Superior temporal gyrus (tissue), 1 donor: ENCODE results near the gene HSD17B2.

Source experiments
- DNase-seq: peaks from one replicate; pipeline ENCODE4 v3.0.0-alpha.2; 2016; ENCODE audit errors: extremely low spot score

HSD17B2 gene

DNA sequence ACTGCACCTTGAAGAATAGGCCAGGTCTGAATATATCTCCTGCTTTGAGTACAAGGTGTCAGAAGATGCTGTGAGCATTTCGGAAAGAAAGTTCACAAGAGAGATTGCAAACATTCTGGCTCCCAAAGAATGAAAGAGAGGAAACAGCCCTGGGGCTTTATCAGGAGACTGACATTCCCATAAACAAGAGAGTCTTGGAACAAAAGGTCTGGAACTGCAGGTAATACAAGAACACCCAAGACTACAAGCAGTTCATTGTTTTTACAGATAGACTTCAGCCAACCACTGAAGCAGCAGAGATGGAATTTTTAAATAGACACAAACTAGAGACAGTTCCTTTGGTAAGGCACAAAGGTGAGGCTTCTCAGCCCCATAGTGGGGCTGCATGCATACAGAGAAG is 14.4 kb downstream of the HSD17B2 start:
- DNase-seq = no peak

DNA sequence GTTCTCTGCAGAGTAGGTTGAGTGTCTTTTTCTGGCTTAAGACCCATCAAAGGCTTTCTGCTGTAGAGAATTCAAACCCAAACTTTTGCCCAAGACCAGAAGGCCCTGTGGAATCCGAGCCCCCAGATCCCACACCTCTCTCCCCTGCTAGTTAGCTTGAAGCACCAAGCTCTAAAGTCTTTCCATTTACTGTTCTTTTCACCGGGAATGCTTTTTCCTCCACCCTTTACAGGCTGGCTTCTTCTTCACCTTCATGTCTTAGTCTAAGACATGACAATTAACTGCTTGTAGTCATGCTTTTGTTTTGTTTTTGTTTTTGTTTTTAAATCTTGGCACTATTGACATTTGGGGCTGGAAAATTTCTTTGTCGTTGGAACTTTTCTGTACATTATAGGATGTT is 15.5 kb downstream of the HSD17B2 start:
- no peak for DNase-seq

DNA sequence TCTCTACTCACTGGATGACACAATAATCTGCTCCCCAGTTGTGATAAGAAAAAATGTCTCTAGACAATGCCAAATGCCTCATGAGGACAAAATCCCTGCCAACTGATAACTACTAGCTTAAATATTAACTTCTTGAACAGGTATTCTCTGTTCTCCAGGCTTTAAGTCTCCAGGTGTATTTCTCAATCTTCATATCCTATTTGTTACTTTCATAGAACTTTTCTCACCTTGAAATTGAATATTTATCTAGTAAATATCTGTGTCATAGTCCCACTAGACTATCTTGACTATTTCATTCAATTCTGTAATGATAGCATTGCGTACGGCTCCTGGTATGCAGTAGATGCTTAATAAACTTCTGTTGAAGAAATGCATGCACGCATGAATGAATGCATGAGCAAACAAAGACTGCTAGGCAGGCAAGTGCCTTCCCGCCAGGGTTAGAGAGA is 15.9 kb downstream of the HSD17B2 start:
- DNase-seq = no peak

DNA sequence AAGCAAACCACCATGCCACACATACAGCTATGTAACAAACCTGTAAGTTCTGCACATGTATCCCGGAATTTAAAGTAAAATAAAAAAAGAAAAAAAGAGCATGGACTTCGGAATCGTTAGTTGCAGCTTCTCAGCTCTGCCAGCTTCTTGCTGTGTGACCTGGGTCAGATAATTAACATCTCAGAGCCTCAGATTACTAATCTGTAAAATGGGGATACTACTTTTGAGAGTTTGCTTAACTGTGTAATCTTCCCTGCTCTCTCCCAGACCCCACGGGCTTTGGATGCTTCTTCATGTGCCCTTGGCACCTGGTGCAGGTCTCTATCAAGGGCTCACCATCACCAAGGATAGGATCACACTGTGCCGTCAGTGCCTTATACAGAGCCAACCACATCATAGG is 16.6 kb downstream of the HSD17B2 start:
- DNase-seq = no peak

DNA sequence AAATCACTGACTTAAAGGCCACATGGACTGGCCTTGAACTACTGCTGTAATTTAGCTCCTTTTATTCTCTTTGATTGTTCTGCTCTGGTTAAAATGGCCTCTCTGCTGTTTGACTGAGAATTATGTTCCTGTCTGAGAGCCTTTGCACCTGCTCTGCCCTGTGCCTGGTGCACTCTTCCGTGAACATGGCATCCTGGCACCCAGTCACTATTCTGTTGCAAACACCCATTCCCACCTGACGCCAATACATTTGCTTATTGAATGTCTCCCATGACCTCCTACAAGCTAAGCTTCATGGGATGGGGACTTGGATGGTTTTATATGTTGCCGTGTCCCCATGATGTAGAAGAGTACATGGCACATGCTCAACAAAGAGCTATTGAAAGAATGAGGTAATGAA is 20.1 kb downstream of the HSD17B2 start:
- no peak for DNase-seq

DNA sequence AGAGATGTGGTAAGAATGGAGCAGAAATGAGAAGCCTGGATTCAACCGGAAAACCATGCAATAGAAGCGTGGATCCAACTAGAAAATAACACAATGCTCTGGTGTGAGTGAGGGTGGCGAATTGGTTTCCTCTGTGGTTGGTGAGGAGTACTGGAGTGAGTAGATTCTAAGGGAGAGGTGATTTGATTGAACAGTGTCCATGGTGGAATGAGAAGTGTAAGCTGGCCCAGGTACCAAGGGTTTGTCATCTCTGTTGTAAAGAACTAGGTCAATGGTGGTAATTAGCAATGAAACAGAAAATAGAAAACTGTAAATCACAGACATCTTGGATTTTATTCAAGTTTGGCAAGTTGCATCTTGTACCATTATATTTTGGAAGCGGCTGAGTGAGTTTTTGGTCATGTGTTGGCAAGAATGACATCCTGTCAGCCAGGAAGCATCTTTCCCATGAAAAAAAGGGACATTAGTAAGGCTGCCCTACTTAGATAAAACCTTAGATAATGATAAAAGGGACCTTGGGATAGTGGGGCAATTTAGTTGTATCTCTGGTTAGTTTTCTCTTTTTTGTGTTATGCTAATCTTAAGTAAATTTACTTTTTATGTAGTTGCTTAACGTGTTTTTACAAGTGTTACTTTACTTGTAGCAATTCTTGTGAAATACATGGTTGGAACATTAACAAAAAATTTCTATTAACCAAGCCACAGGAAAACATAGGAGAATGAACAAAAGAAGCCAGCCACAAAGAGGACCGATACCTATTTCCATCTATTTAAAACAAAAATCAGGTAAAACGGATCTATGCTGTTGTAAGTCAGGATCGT is 20.9 kb downstream of the HSD17B2 start:
- DNase-seq = no peak

DNA sequence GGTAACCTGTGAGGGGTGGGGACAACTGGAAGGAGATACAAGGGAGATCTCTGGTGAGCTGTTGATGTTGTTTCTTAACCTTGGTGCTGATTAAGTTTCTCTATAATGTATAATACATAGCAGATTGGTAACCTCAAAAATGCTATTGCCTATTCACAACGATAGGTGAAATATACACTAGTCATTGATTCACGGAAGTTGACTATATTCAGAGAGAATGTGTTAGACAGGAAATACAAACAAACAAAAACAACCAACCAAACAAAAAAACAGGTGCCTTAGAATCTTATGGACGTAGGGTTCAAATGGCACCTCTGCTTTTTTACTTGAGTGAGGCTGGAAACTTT is 21.5 kb downstream of the HSD17B2 start:
- DNase-seq = no peak

DNA sequence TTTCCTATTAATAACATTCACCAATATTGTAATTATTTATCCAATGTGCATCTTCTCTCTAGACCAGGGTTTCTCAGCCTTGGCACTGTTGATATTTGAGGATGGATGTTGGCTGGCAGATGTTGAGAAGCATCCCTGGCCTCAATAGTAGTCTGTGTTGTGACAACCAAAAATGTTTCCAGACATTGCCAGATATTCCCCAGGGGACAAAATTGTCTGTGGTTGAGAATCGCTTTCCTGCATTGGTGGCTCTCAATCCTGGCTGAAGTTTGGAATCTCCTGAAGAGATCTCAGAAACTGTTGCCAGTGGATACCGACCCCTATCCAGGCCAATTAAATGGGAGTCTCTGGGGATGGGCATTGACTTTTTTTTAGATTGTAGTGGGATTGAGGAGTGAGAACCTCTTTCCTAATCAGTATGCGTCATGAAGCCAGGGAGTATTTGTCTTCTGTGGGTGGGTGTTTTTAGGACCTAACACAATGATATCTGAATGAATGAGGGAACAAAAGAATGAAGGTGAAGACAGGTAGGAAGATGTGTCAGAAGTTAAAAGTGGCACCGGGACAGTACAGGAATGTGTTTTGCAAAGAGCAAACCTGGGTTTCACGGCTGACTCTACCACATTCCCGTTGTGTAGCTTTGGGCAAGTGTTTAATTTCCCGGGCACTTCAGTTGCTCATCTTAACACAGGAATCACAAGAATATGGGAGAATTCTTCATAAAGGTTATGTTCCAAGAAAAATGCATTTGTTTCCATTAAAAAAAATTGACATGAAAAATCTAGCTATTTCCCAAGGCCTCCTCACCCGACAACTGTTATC is 24.3 kb downstream of the HSD17B2 start:
- DNase-seq = no peak

DNA sequence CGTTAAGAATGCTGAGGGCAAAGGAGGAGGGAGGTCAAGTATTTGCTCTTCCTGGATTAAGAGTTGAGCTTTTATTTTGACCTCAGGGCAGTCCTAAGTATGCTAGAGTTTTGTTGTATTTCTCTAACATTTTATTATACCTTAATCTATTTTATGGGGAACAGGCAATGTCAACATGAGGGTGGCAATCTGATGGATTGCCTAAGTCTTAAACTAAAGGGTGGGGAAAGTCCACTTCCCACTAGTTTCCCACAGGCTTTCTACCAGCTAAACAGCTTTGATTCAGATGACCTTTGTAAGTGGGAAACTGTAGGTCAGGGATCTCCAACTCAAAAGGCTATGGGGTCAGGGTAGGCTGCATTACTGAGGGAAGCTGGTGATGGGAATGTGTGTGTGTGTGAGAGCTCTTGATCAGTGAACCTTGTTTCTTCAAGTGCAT is 24.9 kb downstream of the HSD17B2 start:
- no peak for DNase-seq

DNA sequence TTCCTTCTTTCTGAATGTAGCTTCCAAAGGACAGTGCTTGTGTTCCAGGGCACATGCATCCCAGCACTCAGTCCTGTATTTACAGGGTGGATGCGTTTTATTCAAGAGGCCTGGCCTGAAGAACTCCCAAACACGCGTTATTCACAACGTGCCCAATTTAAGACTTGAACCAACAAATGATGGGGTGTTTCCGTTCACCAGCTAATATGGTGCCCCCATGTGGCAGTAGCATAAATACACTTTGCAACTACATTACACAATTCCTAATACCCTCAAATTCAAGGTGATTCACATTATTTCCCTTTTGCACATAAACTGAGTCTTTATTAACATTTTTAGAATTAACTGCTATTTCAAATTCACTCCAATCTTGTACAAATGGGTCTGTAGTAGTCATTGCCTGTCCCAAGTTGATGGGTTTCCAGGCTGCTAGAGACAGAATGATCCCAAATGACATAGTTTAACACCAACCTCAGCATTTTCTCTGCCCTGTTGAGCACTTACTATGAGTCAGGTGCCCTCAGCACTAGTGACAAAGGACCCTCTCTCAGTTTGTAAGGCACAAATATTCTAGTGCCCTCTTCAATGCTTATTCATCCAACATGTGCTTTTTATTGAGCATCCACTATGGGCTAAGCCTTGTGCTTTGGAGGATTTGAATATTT is 26.9 kb downstream of the HSD17B2 start:
- no peak for DNase-seq

DNA sequence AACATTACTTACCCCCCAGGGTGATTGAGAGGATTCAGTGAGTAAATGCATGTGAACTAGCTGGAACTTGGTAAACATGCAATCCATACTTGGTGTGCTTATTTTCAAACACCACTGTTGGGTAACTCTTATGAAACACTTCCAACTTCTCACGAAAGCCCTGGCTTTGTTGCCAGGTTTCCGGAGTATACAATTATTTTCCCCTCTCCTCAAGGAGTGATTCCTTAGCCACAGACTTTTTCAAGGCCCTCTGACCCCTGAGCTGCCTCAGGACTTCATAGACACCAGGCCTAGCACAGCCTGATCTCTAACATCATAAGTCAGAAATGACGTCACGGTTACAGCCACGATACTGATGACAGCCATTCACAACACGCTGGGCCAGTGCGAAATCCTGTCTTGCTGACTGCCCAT is 27.6 kb downstream of the HSD17B2 start:
- DNase-seq = no peak

DNA sequence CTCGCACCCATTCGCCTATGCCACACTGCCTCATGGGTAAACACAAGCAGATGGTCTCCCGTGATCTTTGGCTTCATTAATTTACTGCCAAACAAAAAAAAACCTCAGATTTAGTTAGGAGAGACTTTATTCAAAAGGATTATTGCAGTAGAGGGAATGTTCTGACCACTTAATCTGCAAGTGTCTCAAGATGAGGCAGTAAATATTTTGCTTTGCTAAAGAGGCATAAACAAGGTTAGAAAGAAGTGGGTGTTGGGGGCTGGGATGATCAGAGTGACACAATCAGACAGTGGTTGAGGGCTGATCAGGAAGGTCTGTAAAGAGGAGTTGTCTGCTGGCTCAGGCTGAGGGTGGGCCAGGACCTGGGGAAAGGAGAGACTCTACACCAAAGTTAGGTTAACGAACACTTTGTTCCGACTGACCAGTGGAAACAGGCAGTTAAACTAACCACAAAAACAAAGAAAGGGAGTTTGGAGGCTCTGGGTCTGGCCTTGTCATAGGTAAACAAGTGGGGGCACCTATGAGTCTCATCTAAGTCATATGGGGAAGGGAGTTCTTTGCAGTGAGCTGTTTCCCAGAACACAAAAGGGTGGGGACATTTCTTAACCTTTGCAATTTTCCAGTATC is 28.5 kb downstream of the HSD17B2 start:
- DNase-seq = no peak

DNA sequence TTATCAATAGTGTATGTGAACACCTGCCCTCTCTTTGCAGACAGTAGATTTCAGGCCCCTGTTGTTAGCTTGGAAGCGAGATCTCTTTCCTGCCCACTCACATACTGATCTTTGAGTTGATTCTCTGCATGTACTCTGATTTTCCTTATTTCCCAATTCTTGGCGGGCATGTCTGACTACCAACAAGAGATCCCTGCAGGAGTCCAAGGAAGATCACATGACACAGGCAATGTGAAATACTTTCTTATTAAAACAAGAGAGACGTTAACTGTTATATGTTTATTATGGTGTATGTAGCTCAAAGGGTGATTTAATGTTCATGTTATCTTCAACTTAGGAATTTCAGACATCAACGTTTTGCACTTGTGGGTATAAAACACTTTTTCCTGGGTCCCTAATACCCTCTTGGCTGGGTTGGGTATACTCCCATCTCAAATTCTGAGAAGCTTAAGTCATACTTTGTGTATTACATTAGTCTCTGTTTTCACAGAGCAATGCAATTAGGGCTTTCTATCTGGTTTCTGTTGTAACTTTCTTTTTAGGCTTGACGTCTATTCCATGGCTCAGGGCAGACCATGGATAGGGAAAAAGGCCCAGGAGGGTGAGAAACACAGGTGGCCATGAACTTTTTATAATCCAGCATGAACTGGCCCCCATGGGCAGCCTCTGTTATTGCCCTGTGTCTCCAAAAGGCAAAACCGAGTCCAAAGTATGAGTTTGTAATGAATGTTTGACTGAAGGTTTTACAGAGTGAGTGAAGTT is 32.2 kb downstream of the HSD17B2 start:
- no peak for DNase-seq

DNA sequence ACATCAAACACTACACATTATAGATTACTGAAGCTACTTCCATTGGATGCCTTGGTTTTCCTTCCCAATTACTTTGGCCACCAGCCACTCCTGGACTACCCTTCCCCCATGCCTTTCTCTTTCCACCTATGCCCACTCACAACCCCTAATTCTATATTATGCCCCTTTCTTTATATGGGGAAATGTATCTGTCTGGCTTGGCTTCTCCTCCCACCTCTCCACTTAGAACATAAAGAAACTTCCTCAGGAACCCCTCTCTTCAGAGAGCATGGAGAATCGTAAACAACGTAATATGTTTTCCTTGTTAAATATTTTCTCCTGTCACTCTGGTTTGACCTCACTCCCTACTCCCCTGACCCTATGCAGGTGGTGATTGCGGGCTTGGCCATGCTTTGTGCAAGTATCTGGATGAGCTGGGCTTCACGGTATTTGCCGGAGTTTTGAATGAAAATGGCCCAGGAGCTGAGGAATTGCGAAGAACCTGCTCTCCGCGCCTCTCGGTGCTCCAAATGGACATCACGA is 32.8 kb downstream of the HSD17B2 start:
- DNase-seq = no peak

DNA sequence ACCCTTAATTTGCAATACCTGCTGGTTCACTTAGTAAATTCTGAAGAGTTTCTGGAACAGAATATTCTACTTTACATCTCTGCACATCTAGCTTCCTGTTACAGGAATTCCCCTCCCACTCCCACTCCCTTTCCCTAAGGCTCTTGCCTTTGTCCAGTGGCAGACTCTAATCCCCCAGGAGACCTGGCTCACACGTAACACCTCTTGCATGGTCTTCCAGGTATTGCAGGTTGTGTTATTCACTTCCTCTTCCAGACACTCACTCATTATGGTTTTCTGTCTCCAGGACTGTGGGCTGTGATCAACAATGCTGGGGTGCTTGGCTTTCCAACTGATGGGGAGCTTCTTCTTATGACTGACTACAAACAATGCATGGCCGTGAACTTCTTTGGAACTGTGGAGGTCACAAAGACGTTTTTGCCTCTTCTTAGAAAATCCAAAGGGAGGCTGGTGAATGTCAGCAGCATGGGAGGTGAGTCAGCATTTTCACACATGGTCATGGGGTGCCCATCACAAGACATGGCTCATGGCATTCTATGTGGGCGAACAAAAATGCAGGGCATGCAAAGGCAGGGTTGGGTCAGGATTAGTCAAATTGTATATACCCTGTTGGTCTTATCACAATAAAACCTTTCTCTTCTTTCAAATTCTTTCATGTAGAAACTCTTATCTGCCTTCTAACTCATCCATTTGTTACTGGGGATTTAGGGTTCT is 35.8 kb downstream of the HSD17B2 start:
- DNase-seq = no peak

DNA sequence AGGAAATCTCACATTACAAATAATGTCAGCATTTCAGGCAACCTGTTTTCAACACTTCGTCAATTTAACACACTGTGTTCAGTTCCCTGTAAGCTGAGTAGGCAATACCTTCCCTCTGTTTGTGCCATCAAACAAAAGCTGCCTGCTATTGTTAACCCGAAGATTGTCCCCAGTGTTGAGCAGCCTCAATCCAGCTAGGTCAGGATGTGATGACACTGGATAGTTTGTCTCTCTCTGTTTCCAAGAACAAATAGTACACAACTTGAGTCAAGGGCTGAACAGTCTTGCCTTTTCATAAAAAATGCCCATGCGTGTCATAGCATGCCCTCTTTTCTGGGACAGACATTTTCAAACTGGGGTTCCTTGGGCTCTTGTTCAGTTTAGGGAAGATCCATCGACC is 36.4 kb downstream of the HSD17B2 start:
- no peak for DNase-seq

DNA sequence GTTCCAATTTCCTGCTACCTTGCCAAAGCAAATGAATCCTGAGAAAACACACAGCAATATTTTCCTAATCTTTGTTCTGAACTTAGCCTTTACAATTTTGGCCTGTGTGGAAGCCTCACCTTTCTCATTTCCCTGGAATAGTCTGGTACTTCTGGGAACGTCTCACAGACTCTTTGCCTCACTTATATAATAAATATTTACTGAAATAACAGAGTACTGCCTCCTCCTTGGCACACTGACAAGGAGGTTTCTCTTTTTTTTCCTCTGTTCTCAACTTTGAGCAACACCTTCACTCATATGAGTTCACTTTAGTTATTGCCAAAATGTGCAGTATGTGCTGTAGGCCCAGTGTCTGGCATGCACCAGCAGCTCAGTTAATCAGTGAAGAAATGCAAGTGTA is 37.3 kb downstream of the HSD17B2 start:
- no peak for DNase-seq

DNA sequence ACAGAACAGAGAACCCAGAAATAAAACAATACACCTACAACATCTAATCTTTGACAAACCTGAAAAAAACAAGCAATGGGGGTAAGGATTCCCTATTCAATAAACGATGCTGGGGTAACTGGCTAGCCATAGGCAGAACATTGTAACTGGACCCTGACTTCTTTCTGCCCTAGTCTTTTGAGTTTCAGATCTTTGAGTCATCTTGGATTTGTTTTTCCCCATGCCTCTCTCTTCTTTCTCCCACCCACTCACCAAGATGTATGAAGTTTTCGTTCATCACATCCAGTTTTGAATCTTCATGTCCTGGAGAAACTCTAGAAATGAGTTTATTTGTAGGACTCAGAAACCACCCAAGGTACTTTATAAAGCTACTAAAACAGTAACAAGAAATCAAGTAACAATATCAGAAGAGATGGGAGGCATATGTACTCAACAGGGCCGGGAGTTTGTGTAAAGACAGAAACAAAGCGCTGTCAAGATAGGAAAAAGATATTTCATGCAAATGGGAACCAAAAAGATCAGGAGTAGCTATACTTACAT is 39.0 kb downstream of the HSD17B2 start:
- DNase-seq = no peak

DNA sequence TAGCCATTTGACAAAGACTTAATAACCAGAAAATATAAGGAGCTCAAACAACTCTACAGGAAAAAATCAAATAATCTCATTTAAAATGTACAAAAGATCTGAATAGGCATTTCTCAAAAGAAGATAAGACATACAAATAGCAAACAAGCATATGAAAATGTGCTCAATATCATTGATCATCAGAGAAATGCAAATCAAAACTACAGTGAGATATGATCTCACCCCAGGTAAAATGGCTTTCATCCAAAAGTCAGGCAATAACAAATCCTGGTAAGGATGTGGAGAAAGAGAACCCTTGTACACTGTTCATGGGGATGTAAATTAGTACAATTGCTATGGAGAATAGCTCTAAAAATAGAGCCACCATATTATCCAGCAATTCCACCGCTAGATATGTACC is 43.1 kb downstream of the HSD17B2 start:
- no peak for DNase-seq

DNA sequence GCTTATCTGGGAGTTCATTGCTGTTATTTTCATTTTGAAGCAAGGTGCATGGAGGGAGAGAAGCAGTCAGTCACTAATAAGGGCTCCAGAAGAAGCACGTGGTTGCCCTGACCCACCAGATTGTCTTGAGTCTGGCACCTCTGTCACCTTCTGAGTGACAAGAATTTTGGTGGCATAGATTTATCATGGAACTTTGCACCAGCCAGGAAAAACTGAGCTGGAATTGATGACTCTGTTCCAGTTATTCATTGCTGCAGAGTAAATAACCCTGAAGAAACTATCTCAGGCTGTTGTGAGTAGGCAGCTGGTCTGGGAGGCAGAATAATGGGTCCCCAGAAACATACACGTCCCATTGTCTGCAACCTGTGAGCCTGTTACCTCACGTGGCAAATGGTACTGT is 44.8 kb downstream of the HSD17B2 start:
- no peak for DNase-seq
